ENCODE data around the gene MT1A.

The MT1A gene

GRCh38 chr16:56651586-56651985 lies 13.1 kb downstream of the MT1A start, which contains the start of gene MT1B:
TSS of gene MT1B (plus strand) at chr16:56651886. CDS start at chr16:56651954, 68 bp downstream.
- TF ChIP-seq CTCF (IDR thresholded peaks at IDR 0.05; ENCODE audit: control insufficient read depth, insufficient read depth, low read depth, low read length, missing control alignments): no peak

GRCh38 chr16:56652600-56652999 lies 14.1 kb downstream of the MT1A start:
- H3K4me3 ChIP-seq (ENCODE audit: control insufficient read depth, low read depth, low read length): no peak overlapping the region
- DNase-seq (ENCODE audit: low read depth): no peak
- TF ChIP-seq CTCF (IDR thresholded peaks at IDR 0.05; ENCODE audit: control insufficient read depth, insufficient read depth, low read depth, low read length, missing control alignments): no peak

More at GRCh38 chr16:56651586-56651985, 13.1 kb downstream of the MT1A start, which contains the start of gene MT1B:
- no peak within 1 kb of the TSS for H3K4me3 ChIP-seq (ENCODE audit: control insufficient read depth, low read depth, low read length)
- DNase-seq (ENCODE audit: low read depth): no peak

GRCh38 chr16:56653218-56653617 lies 14.8 kb downstream of the MT1A start:
- TF ChIP-seq CTCF (IDR thresholded peaks at IDR 0.05; ENCODE audit: control insufficient read depth, insufficient read depth, low read depth, low read length, missing control alignments): no peak
- H3K4me3 ChIP-seq (ENCODE audit: control insufficient read depth, low read depth, low read length): no peak overlapping the region
- no peak for DNase-seq (ENCODE audit: low read depth)

- DNase-seq (ENCODE audit: low read depth): no peak
- TF ChIP-seq CTCF (IDR thresholded peaks at IDR 0.05; ENCODE audit: control insufficient read depth, insufficient read depth, low read depth, low read length, missing control alignments): no peak
- peak within 1 kb of the TSS; percentile 34 for H3K4me3 ChIP-seq (ENCODE audit: control insufficient read depth, low read depth, low read length)
These were observed 19.3 kb downstream of the MT1A start, which contains the start of gene MT1F for GRCh38 chr16:56657555-56658326. TSS of gene MT1F (plus strand) at chr16:56657959. CDS start at chr16:56658059, 100 bp downstream.

- DNase-seq (ENCODE audit: low read depth): no peak
- H3K4me3 ChIP-seq (ENCODE audit: control insufficient read depth, low read depth, low read length): no peak overlapping the region
- TF ChIP-seq CTCF (IDR thresholded peaks at IDR 0.05; ENCODE audit: control insufficient read depth, insufficient read depth, low read depth, low read length, missing control alignments): no peak
These were observed 19.9 kb downstream of the MT1A start for GRCh38 chr16:56658327-56658875.

GRCh38 chr16:56662357-56663354 lies 24.2 kb downstream of the MT1A start:
- no peak for TF ChIP-seq CTCF (IDR thresholded peaks at IDR 0.05; ENCODE audit: control insufficient read depth, insufficient read depth, low read depth, low read length, missing control alignments)
- H3K4me3 ChIP-seq (ENCODE audit: control insufficient read depth, low read depth, low read length): peak overlapping the region; percentile 6; the same call in 1 of the 2 replicates
- no peak for DNase-seq (ENCODE audit: low read depth)

All from AG09309 (cell line).